NCI-H526 (cell line): Measurements from ENCODE around the gene CACNA2D1.
A peak's percentile ranks its signal among the peaks of the same experiment; 100 is the strongest.
"Not testable (repeated sequence)": the region's sequence is repeated elsewhere in the genome, so short reads cannot be mapped to it uniquely, and the experiment has no call there.

Source experiments
- DNase-seq, 2 experiments: peaks; one replicate each; lab custom pipeline; 2025; lab: John Stamatoyannopoulos, UW

Gene CACNA2D1

DNA sequence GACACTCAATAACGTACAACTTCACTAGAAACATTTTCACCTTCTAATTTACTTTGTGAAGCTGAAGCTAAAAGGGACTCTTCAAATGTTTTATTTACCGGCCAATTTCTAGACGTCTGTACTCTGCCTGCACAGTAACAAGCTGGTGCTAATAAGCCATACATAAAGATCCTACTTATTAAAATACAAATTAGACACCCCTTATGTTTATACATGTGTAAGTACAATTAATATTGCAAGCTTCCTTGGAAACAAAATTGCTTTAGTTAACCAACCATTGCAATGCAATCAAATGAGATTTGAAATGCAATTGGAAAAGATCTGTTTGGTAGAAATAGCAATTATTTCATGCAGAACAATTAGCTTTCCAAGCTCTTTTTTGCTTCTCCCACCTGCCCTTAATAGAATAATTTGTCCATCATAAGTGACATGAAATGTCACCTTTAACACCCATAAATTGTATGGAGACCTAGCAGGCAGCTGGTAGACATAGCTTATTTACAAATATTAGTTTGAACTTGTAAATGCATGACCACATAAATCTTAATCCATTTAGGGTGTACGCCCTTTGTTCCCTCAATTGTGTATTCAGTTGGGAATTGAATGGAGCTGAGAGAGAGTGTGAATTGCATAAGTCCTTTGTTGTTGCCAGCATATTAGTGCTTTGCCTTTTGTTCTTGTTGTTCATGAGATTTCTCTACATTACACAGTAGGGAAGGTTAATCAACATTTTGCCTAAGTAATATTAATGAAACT lies 277.1 kb downstream of the CACNA2D1 start:
- DNase-seq: no peak

DNA sequence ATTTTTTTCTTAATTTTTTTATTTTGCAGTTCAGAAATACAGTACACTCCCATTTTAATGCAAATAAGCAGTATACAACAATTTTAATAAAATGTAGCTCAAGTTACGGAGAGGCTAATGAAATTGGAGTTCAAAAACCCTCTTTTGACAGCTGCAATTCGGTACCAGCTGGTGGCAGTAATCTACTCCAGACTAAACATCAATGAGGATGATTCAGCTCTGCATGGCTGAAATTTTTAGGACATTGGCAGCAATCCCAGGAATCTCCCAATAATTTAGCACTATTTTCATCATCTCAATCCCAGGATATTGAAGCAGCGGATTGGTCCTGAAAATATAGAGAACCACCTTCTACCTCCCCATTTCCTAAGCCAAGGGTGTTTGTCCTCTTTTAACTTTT lies 278.8 kb downstream of the CACNA2D1 start:
- DNase-seq: peak in 1 of 2 experiments; percentile 56

DNA sequence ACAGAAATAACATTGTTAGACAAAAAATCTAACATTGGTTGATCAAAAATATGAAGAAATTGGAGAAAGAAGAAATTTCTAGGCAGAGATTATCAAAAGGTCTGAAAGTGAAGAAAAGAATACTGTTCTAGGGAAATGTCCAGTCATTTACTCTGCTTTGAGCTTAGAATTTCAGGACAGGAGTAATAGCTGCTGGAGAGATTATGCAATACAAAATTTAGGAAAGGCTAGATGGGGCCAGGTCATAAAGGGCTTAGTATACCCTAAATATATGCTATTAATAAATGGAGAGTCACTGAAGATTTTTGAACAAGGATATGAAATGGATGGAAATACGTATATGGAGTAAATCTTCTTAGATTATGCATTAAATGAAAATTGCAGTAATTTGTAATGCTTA lies 279.2 kb downstream of the CACNA2D1 start:
- DNase-seq: no peak

DNA sequence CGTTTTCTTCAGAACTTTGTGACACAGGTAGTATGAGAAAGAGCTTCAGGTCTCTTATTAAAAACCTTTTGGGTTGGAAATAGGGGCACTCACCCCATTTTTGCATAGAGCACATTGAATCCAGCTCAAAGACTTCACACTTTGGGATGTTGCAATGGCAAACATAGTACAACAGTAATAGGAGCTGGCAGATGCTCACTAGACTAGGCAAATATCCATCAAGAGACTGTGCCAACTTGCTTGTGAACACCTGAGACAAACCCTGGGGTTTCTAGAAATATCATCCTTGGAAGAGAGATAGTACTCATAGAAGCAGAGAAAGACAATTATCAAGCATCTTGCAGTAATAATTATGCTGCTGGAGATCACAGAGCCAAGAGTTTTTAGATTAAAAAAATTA lies 280.0 kb downstream of the CACNA2D1 start:
- no peak for DNase-seq

DNA sequence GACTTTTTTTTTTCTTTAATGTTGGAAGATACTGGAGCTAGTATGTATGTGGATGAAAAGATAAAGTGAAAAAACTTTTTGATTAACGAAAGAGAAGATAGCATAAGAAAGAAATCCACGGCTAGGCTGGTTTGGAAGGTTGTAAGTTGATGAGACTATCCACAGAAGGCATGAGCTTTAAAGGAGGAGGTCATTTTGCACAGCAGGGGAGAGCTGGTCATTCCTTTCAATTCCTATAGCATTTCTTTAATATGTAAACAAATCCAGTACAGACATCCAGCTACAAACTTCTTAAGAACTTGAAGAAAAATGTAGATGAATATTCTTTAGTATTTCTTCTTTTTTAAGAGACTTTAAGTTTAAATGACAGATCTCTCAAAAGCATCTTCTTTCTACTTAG lies 281.3 kb downstream of the CACNA2D1 start:
- no peak for DNase-seq

DNA sequence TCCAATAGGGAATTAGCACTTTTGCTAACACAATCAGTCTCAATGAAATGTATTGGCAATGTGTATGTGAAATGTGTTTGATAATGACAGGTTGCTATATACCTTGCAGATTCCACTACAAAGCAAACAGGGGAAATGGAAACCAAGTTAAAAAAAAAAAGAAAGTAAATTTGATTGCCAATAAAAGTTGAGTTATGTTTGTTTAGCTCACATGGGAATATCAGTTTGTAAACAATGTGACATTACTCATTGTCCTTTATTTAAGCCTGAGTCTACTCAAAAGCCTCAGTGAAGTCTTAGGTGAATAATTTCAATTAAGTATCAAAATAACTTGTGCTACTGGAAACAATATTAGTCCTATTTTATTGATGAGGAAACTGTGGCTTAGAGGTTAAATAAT lies 285.2 kb downstream of the CACNA2D1 start:
- DNase-seq: no peak

DNA sequence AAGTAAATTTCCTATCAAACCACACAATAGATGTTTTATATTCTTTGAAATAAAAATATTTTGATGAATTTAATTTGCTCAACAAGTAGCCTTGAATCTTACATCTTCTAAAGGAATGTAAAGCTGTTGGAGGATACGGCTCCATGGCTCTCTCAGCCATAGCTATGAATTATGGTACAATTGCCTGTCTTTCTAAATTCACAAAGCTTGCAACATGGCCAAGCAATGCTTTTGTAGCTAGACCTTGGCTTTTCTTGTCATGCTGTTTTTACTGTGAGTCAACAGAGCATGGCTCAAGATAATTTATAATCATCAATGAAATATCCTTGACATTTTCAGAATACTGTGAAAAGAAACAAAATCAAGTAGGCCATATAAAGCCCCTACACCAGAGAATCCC lies 286.7 kb downstream of the CACNA2D1 start:
- no peak for DNase-seq

DNA sequence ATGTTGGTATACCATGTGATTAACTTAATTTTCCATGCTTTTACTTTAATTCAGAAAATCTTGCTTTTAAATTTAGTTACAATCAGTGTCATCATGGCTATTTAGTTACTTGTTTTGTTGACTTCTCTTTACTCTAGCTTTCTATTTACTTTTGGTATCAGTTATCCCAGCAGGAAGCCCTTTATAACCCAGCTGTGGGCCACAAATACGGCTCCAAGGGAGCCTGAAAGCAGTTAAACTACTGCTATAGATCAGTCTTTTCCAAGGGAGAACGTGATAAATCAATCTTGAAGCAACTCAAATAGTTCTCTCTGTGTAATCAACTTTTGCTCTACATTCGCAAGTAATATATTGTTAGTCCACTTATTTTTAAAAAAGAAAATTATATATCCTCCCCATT lies 287.4 kb downstream of the CACNA2D1 start:
- DNase-seq: no peak

DNA sequence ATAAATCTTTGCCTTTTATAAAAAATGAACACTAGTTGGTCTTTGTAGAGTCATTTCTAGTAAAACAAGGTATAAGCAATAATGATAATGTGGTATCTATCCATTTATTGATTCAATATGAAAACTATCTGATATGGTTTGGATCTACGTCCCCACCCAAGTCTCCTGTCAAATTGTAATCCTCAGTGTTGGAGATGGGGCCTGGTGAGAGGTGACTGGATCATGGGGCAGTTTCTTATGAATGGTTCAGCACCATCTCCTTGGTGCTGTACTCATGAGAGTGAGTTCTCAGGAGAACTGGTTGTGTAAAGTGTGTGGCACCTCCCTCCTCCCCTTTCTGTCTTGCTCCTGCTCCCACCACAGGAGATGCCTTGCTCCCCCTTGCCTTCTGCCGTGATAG lies 288.8 kb downstream of the CACNA2D1 start:
- DNase-seq: no peak

DNA sequence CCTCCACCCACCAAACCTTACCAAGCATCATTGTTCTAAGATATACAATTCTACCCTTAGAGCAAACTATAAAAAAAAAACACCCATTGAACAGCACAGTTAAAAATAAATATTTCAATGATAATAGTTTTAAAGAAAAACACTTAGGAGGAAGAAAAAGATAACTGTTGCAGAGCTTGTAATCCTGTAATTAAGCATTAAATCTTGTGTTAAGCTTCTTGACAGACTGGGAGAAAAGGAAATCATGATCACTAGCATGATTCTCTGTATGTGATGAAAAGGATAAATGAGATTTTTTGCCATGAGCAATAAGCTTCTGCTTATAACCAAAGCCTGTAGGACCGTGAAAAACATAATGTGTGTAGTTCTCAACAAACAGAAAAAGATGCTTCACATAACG lies 289.8 kb downstream of the CACNA2D1 start:
- no peak for DNase-seq

DNA sequence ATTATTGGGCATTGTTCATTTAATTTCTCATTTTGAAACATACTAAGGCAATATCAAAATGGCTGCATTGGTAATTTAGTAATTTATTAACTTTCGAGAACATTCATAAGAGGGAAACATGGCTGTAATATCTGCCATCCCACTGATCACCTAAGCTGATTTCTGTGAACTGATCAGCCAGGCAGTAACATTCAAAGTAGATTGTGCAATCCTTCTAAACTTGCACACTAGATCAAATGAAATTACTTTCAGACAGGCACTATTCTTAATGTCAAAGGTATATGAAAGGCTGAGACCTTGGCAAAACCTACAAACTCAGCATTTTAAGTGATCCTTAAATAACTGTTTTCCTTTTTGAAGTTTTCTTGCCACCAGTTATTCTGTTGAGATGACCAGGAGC lies 290.7 kb downstream of the CACNA2D1 start:
- no peak for DNase-seq

DNA sequence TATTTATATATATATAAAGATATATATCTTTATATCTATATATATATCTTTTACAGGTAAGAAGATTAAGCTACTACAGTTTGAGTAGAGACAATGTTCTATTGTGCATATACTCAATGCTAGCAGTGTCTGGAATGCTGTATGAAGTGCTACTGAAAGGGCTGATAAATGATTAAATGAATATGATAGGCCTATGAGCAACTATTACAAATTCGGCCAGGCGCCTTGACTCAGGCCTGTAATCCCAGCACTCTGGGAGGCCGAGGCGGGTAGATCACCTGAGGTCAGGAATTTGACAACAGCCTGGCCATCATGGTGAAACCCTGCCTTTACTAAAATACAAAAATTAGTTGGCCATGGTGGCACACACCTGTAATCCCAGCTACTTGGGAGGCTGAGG lies 297.1 kb downstream of the CACNA2D1 start:
- DNase-seq: no peak

DNA sequence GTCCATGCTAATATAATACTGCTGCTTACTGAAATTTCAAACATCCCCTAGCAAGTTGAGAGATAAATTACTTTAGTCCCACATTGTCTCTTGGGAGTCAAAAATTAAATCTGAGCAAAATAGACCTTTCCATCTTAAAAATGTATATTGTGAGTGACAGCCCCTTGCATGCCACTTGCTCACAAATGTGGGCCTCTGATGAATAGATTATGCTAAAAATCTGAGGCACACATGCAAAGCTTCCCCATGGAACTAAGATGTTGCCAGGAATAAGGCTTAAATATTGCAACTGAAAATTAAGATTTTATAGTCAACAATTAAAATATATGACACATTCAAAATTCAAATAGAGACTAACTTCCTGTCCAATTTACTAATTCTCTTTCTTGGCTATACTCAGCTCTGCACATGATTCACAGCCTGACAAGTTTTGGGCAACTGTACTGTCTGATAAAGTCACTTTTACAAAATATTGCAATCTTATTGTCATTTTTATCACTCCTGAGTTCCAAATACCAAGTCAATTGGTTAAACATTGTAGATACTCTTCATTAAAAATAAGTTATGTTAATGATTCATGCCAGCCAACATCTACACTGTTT lies 301.2 kb downstream of the CACNA2D1 start:
- DNase-seq: no peak

DNA sequence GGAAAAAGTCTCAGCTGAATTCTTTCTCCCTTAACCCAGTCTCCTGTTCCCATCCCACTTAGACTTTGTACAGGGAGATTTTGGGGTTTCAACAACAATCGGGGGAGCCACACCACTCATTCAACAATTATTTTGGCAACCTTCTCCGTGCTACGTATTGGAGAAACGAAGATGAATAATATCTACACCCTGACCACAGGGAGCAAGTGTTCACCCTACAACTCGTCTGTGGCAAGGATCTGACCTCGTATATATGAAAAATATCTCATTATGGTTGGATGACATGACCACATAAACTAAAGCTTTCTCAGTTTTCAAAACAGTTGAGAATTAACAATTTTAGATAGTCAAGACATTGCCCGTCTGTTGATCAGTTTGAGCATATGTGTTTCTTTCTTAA lies 302.1 kb downstream of the CACNA2D1 start:
- no peak for DNase-seq

DNA sequence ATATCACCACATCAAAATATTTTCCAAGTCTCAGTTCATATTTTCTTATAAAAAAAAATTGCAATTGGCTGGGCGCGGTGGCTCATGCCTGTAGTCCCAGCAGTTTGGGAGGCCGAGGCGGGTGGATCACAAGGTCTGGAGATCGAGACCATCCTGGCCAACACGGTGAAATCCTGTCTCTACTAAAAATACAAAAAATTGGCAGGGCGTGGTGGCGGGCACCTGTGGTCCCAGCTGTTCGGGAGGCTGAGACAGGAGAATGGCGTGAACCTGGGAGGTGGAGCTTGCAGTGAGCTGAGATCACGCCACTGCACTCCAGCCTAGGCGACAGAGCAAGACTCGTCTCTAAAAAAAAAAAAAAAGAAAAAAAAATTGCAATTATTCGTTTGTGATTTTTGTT lies 303.0 kb downstream of the CACNA2D1 start:
- not testable (repeated sequence) for DNase-seq

DNA sequence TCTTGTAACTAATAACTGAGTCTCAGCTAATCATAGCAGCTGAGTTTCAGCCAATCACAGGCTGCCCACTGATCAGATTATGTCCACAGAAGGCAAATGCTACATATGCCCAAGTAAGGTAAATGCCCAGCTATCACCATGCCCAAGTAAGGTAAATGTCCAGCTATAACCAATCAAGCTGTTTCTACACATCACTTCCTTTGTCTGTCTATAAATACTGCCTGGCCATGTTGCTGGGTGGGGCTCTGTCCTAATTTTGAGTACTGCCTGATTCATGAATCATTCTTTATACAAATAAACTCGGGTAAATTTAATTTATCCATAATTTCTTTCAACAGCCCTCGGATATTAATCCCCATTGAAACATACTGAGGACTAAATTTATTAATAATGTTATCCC lies 312.4 kb downstream of the CACNA2D1 start:
- no peak for DNase-seq

DNA sequence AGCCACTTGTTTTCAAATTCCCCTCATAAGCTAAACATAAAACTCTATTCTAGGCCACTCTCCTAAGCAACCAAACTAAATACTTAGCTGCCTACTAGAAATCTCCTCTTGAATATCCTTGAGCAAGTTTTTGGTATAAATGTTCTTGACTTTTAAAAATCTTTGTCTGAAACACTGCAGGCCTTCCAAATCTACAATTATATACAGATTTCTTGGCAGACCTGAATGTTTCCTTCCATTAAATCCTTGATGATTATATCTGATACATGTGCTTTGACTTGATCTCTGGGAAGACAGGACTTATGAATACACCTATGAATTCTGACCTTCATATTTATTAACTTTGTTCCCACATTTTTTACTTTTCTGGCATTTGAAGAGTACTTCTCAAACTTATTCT lies 314.5 kb downstream of the CACNA2D1 start:
- no peak for DNase-seq

DNA sequence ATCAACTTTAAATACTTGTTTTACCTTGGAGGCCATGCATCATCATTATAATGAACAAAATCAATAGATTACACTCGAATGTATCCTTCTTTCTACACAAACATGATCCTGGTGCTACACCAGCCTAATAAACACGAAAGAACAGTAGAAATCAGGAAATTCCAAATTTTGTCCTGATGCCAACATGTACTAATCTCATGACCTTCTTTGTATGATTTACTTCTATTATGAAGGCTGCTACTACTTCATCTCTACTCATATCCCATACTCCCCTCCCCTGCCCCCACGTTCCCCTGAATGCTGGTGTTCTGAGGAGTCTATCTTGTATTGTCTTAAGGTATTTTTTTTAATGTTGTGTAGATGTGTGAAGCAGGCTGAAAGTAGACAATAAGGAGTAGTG lies 315.0 kb downstream of the CACNA2D1 start:
- no peak for DNase-seq

DNA sequence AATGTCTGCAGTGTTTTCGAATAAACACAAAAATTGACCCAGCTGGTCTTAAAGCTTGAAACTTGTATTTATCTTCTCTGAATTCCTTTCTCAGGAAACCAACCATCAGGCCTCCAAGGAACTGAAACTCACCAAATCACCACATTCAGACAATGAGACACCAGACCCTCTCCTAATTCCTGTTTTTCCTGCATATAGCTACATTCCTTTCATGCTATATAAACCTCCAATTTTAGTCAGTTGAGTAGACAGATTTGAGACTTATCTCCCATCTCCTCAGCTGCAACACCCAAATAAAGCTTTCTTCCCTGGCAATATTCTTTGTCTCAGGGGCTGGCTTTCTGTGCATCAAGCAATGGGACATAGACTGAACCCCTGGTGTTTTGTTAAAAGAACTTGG lies 317.0 kb downstream of the CACNA2D1 start:
- no peak for DNase-seq

DNA sequence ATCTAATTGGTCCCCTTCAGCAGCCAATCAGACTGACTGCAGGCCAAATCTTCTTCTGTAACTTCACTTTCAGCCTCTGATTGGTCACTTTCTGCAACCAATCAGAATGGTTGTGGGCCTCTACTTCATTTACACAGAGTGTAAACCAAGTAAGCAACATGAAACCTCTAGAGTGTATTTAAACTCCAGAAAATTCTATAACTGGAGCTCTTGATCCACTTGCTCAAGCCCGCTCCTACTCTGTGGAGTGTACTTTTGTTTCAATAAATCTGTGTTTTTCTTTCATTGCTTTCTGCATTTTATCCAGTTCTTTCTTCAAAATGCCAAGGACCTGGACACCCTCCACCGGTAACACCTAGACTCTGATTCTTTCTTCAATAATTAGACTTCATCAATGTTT lies 319.1 kb downstream of the CACNA2D1 start:
- DNase-seq: no peak

DNA sequence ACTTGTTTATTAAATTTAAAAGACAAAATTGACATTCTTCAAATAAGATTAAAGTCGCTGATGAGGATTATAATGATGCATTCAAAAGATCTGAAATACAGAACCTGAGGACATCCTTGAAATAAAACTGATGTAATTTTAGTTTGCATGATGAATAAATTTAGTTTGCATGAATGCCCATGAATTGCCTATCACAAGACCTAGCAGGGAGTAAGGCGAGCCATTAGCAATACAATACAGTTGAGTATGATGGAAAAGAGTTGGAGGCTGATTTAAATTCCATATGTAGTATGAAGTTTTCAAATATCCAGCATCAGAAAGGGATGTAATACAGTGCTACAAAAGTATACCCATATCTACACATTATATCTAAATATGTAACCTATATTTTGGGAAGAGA lies 321.3 kb downstream of the CACNA2D1 start:
- peak; percentile 61 to 76 for DNase-seq

DNA sequence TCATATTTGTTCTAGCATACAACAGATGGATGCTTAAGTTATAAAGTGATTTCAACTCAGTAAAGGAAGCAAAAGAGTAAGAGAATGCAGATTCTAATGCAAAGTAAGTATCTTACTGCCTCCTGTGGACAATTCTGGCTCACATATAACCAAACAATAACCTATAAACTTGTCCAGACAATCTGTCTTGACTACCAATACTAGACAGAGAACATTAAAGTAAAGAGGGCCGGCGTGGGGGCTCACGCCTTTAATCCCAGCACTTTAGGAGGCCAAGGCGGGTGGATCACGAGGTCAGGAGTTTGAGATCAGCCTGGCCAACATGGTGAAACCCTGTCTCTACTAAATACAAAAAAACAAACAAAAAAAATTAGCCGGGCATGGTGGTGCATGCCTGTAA lies 329.3 kb downstream of the CACNA2D1 start:
- no peak for DNase-seq

DNA sequence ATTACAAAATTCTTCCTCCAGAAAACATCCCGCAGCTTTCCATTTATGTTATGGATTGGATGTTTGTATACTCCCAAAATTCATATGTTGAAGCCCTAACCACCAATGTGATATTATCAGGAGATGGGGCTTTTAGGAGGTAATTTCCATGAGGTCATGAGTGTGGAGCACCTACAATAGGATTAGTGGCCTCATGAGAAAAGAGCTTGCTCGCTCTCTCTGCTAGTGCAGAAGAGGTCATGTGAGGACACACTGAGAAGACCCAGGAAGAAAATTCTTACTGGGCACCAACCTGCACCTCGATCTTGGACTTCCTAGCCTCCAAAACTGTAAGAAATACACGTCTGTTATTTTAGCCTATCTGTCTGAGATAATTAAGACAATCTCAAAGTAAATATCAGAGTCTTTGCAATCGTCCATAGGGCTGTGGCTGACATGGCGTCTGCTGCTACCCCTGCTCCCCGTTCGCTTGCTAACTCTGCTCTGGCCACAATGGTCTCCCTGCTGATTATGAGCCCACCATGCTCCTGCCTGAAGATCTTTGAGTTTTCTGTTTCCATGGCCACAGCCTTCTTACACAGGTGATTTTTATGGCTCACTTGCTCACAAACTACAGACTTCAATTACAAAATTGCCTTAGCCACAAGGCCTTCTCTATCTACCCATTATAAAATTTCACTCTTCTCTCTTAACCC lies 333.3 kb downstream of the CACNA2D1 start:
- DNase-seq: no peak
